Liver (tissue), 9 donors: ENCODE results near the gene NOS3. TPM values are rescaled to one million over a fixed set of nuclear protein-coding genes. Genes with fewer than 3 reads are reported as not detected.

Experiments
- DNase-seq: peaks from one replicate; pipeline ENCODE4 v3.0.0-alpha.2; 2017; ENCODE audit warnings: low spot score
- H3K27ac ChIP-seq, 2 donors: one replicate each; pipeline ENCODE4 v1.7.0; 2013; ENCODE audit warnings: inconsistent platforms in 2 of 2, low read length in 2 of 2, control low read depth in 1 of 2, low read depth in 1 of 2, mild to moderate bottlenecking in 1 of 2
- H3K27me3 ChIP-seq, 4 donors: one replicate each; pipeline versions ENCODE4 v1.6.1 to v1.7.0; 2013; ENCODE audit warnings: low read length in 3 of 4, inconsistent platforms in 1 of 4, mild to moderate bottlenecking in 1 of 4, moderate library complexity in 1 of 4; ENCODE audit not compliant: control insufficient read depth in 4 of 4, insufficient read depth in 4 of 4
- H3K36me3 ChIP-seq, 4 donors: one replicate each; pipeline versions ENCODE4 v1.6.1 to v1.7.0; 2013; ENCODE audit warnings: low read length in 3 of 4, mild to moderate bottlenecking in 3 of 4, low read depth in 1 of 4, moderate library complexity in 1 of 4; ENCODE audit not compliant: control insufficient read depth in 4 of 4, insufficient read depth in 3 of 4
- H3K4me1 ChIP-seq, 4 donors: one replicate each; pipeline versions ENCODE4 v1.6.1 to v1.7.0; 2013; ENCODE audit warnings: low read length in 3 of 4, mild to moderate bottlenecking in 3 of 4, moderate library complexity in 1 of 4; ENCODE audit not compliant: control insufficient read depth in 4 of 4, insufficient read depth in 4 of 4
- H3K4me3 ChIP-seq, 3 donors: one replicate each; pipeline versions ENCODE4 v1.6.1 to v1.7.0; 2013; ENCODE audit warnings: low read length in 3 of 3, control low read depth in 1 of 3, low read depth in 1 of 3, mild to moderate bottlenecking in 1 of 3
- H3K9ac ChIP-seq, 2 donors: one replicate each; pipeline ENCODE4 v1.7.0; 2013; ENCODE audit warnings: low read length in 2 of 2, mild to moderate bottlenecking in 2 of 2, moderate library complexity in 2 of 2, control low read depth in 1 of 2, low read depth in 1 of 2
- H3K9me3 ChIP-seq, 4 donors: one replicate each; pipeline versions ENCODE4 v1.6.1 to v1.7.0; 2013; ENCODE audit warnings: low read length in 3 of 4; ENCODE audit not compliant: control insufficient read depth in 4 of 4
- ATF3 ChIP-seq: IDR thresholded peaks from 2 replicates; pipeline ENCODE4 v1.6.1; 2016; ENCODE audit warnings: antibody characterized with exemption
- CTCF ChIP-seq: fragments of 150-350 bp; IDR thresholded peaks from 2 replicates; pipeline ENCODE4 v1.5.1; 2017; ENCODE audit warnings: improper control_type of control experiment, low read depth, low read length; ENCODE audit not compliant: missing input control
- EGR1 ChIP-seq, 2 donors: IDR thresholded peaks; 2 replicates each; pipeline ENCODE4 v1.6.1; 2016 to 2018; ENCODE audit warnings: antibody characterized with exemption in 2 of 2, low read depth in 2 of 2
- FOXA1 ChIP-seq: IDR thresholded peaks from 2 replicates; pipeline ENCODE4 v1.6.1; 2016; ENCODE audit warnings: antibody characterized with exemption
- FOXA2 ChIP-seq: IDR thresholded peaks from 2 replicates; pipeline ENCODE4 v1.6.1; 2016; ENCODE audit warnings: antibody characterized with exemption
- GABPA ChIP-seq, 2 donors: IDR thresholded peaks in 1 of 2; conservative IDR thresholded peaks in 1 of 2; 2 replicates each; pipeline ENCODE4 v1.6.1; 2016; ENCODE audit warnings: antibody characterized with exemption in 2 of 2, mild to moderate bottlenecking in 1 of 2, moderate library complexity in 1 of 2
- HNF4G ChIP-seq: IDR thresholded peaks from 2 replicates; pipeline ENCODE4 v1.6.1; 2016; ENCODE audit warnings: antibody characterized with exemption
- JUND ChIP-seq, 2 donors: IDR thresholded peaks; 2 replicates each; pipeline ENCODE4 v1.6.1; 2016; ENCODE audit warnings: antibody characterized with exemption in 2 of 2
- NR2F2 ChIP-seq: IDR thresholded peaks from 2 replicates; pipeline ENCODE4 v1.6.1; 2016; ENCODE audit warnings: antibody characterized with exemption
- RAD21 ChIP-seq, 2 donors: IDR thresholded peaks; 2 replicates each; pipeline ENCODE4 v1.6.1; 2016; ENCODE audit warnings: antibody characterized with exemption in 2 of 2, mild to moderate bottlenecking in 2 of 2
- REST ChIP-seq: IDR thresholded peaks from 2 replicates; pipeline ENCODE4 v1.6.1; 2016; ENCODE audit warnings: antibody characterized with exemption, mild to moderate bottlenecking
- RXRA ChIP-seq, 2 donors: IDR thresholded peaks; 2 replicates each; pipeline ENCODE4 v1.6.1; 2017 to 2018; ENCODE audit warnings: antibody characterized with exemption in 2 of 2, mild to moderate bottlenecking in 1 of 2
- SP1 ChIP-seq: IDR thresholded peaks from 2 replicates; pipeline ENCODE4 v1.6.1; 2018; ENCODE audit warnings: antibody characterized with exemption, mild to moderate bottlenecking
- ZBTB33 ChIP-seq: IDR thresholded peaks from 2 replicates; pipeline ENCODE4 v1.6.1; 2016; ENCODE audit warnings: antibody characterized with exemption
- WGBS: extraction: QIAGEN DNeasy Blood & Tissue Kit; methylation state at CpG from one replicate; pipeline ENCODE4 v1.1.7; 2013; 5-methylcytosine and 5-hydroxymethylcytosine counted together
- polyA plus RNA-seq, 2 donors: library from polyadenylated mRNA; stranded (reverse) in 1 of 2; unstranded in 1 of 2; fragments of 200-250 nt in 1 of 2; fragments of >200 nt in 1 of 2; fragmentation: Nextera tagmentation in 1 of 2; extraction: Ambion mirVana in 1 of 2; gene quantifications; one replicate each; pipeline versions ENCODE4 v1.2.1 to v1.2.3, GENCODE V29; 2013 to 2015
- total RNA-seq, 2 donors: library from RNA; depleted of rRNA; stranded (reverse); fragments of >200 nt; gene quantifications; one replicate each; pipeline ENCODE4 v1.2.3, GENCODE V29; 2014
- donor health status: healthy.
- donor health status: healthy.
- donor health status: healthy.
- donor health status: healthy.
- donor health status: healthy.

Gene NOS3
- total and polyA plus RNA-seq, 4 donors, result 1.6 to 6.1 (median 5.1) TPM

- no peaks in the 10 kb centered on the region for H3K4me1 ChIP-seq
Observed at GRCh38 chr7:150942001-150942590, 48.7 kb upstream of the NOS3 start.

GRCh38 chr7:150942591-150943452, 48.0 kb upstream of the NOS3 start:
- DNase-seq, result no peak
- TF ChIP-seq CTCF, result no peak
- no peak for TF ChIP-seq GABPA (IDR thresholded peaks at IDR 0.05 in 1 of 2, conservative IDR thresholded peaks at IDR 0.05 in 1 of 2)
- TF ChIP-seq JUND (IDR thresholded peaks at IDR 0.05), result no peak
- TF ChIP-seq HNF4G, result no peak
- no peak for TF ChIP-seq FOXA1
- TF ChIP-seq RXRA (IDR thresholded peaks at IDR 0.05), result no peak
- TF ChIP-seq NR2F2, result no peak
- no peak for TF ChIP-seq RAD21 (IDR thresholded peaks at IDR 0.05)
- no peak for TF ChIP-seq REST
- TF ChIP-seq FOXA2, result no peak
- no peak for TF ChIP-seq EGR1 (IDR thresholded peaks at IDR 0.05; ENCODE audit: low read depth in 2 of 2)
- TF ChIP-seq SP1, result no peak
- no peak for TF ChIP-seq ZBTB33
- H3K36me3 ChIP-seq, result no peaks in the 10 kb centered on the region

More at GRCh38 chr7:150942001-150942590, 48.7 kb upstream of the NOS3 start:
- TF ChIP-seq ATF3 (no peak), ZBTB33 (no peak), RXRA (IDR thresholded peaks at IDR 0.05) (no peak), EGR1 (IDR thresholded peaks at IDR 0.05; ENCODE audit: low read depth in 2 of 2) (no peak)
- WGBS, result 55% methylated on average over 14 of the region's 14 CpGs
- Histone ChIP-seq H3K27me3 (peaks cover 0 to 2% (median 0%) of the 10 kb centered on the region in 4 donors), H3K36me3 (no peaks in the 10 kb centered on the region), H3K9me3 (no peaks in the 10 kb centered on the region), H3K27ac (no peak overlapping the region), H3K9ac (no peak overlapping the region), H3K4me3 (no peak overlapping the region)
- DNase-seq, result no peak

More at GRCh38 chr7:150942591-150943452, 48.0 kb upstream of the NOS3 start:
- Histone ChIP-seq H3K9me3 (no peaks in the 10 kb centered on the region), H3K9ac (no peak overlapping the region), H3K27ac (no peak overlapping the region), H3K4me1 (no peaks in the 10 kb centered on the region), H3K27me3 (peaks cover 0 to 2% (median 0%) of the 10 kb centered on the region in 4 donors), H3K4me3 (no peak overlapping the region)
- WGBS, result 82% methylated on average over 13 of the region's 13 CpGs
